HEK293 (cell line): Measurements from ENCODE around the gene ZNF462.

ENCODE experiments used
- CTCF ChIA-PET: fragments of 350-600 bp; formaldehyde crosslinking; extraction: SDS; loops from one replicate; lab custom pipeline; 2021; ENCODE audit warnings: antibody characterized with exemption; lab: Yijun Ruan, JAX
- POLR2A ChIA-PET: fragments of 300-600 bp; formaldehyde crosslinking; extraction: SDS; loops from one replicate; lab custom pipeline; 2020; ENCODE audit warnings: antibody characterized with exemption, inconsistent platforms; lab: Yijun Ruan, JAX
- H3K27ac ChIP-seq: fragments of 200-500 bp; sonication (Bioruptor generic); 2 replicates; pipeline ENCODE4 v1.5.1; 2014; ENCODE audit warnings: low read depth, low read length, control low read depth, inconsistent platforms; ENCODE audit errors: extremely low read depth
- H3K36me3 ChIP-seq, 2 experiments: fragments of 200-500 bp in 1 of 2; sonication (Bioruptor generic) in 1 of 2; 1 replicate in 1 of 2; 2 replicates in 1 of 2; pipeline ENCODE4 v1.5.1; 2014 to 2017; ENCODE audit warnings: inconsistent platforms in 2 of 2, low read length in 2 of 2; ENCODE audit not compliant: control insufficient read depth in 2 of 2, insufficient read depth in 1 of 2
- H3K4me1 ChIP-seq: fragments of 200-500 bp; sonication (Bioruptor generic); 2 replicates; pipeline ENCODE4 v1.5.1; 2014; ENCODE audit warnings: mild to moderate bottlenecking, low read length, inconsistent platforms; ENCODE audit not compliant: control insufficient read depth, insufficient read depth
- H3K4me3 ChIP-seq: 2 replicates; pipeline ENCODE4 v1.5.1; 2011; ENCODE audit warnings: low read depth, mild to moderate bottlenecking, control low read depth, low read length, moderate library complexity
- H3K9me3 ChIP-seq: fragments of 200-500 bp; sonication (Bioruptor generic); 2 replicates; pipeline ENCODE4 v1.5.1; 2014; ENCODE audit warnings: low read depth, low read length, inconsistent platforms; ENCODE audit not compliant: control insufficient read depth, insufficient read depth
- CTCF ChIP-seq: fragments of 450-650 bp; formaldehyde crosslinking; IDR thresholded peaks from 2 replicates; pipeline ENCODE4 v1.5.1; 2016; ENCODE audit warnings: missing biosample characterization, missing genetic modification characterization
- EGR2 ChIP-seq: fragments of 450-650 bp; formaldehyde crosslinking; IDR thresholded peaks from 2 replicates; pipeline ENCODE4 v1.5.1; 2016; ENCODE audit warnings: low read depth, missing biosample characterization, missing genetic modification characterization
- KLF9 ChIP-seq: fragments of 450-650 bp; formaldehyde crosslinking; IDR thresholded peaks from 2 replicates; pipeline ENCODE4 v1.5.1; 2016; ENCODE audit warnings: missing biosample characterization, missing genetic modification characterization, low read depth
- OSR2 ChIP-seq: fragments of 450-650 bp; formaldehyde crosslinking; IDR thresholded peaks from 2 replicates; pipeline ENCODE4 v1.5.1; 2016; ENCODE audit warnings: missing biosample characterization, missing genetic modification characterization
- PRDM4 ChIP-seq: fragments of 450-650 bp; formaldehyde crosslinking; IDR thresholded peaks from 2 replicates; pipeline ENCODE4 v1.5.1; 2017; ENCODE audit warnings: missing biosample characterization, missing genetic modification characterization
- SCRT1 ChIP-seq: fragments of 450-650 bp; formaldehyde crosslinking; IDR thresholded peaks from 2 replicates; pipeline ENCODE4 v1.5.1; 2016; ENCODE audit warnings: missing biosample characterization, missing genetic modification characterization, borderline replicate concordance
- ZBTB10 ChIP-seq: fragments of 450-650 bp; formaldehyde crosslinking; IDR thresholded peaks from 2 replicates; pipeline ENCODE4 v1.5.1; 2016; ENCODE audit warnings: missing biosample characterization, missing genetic modification characterization
- ZBTB26 ChIP-seq: fragments of 450-650 bp; formaldehyde crosslinking; optimal IDR thresholded peaks from 2 replicates; pipeline ENCODE3; 2016; ENCODE audit warnings: missing biosample characterization, mild to moderate bottlenecking, missing genetic modification characterization
- ZBTB7A ChIP-seq: fragments of 450-650 bp; formaldehyde crosslinking; IDR thresholded peaks from 2 replicates; pipeline ENCODE4 v1.5.1; 2016; ENCODE audit warnings: low read depth, missing biosample characterization, missing genetic modification characterization
- ZNF132 ChIP-seq: fragments of 450-650 bp; formaldehyde crosslinking; IDR thresholded peaks from 2 replicates; pipeline ENCODE4 v1.5.1; 2017; ENCODE audit warnings: missing biosample characterization, missing genetic modification characterization, borderline replicate concordance
- ZNF184 ChIP-seq: fragments of 450-650 bp; IDR thresholded peaks from 2 replicates; pipeline ENCODE4 v1.5.1; 2018; ENCODE audit warnings: missing biosample characterization, mild to moderate bottlenecking, missing genetic modification characterization
- ZNF449 ChIP-seq: fragments of 450-650 bp; formaldehyde crosslinking; IDR thresholded peaks from 2 replicates; pipeline ENCODE4 v1.5.1; 2017; ENCODE audit warnings: missing biosample characterization, mild to moderate bottlenecking, missing genetic modification characterization, moderate library complexity
- ZNF544 ChIP-seq: fragments of 450-650 bp; formaldehyde crosslinking; IDR thresholded peaks from 2 replicates; pipeline ENCODE4 v1.5.0; 2017; ENCODE audit warnings: missing biosample characterization, missing genetic modification characterization
- ZNF555 ChIP-seq: fragments of 450-650 bp; formaldehyde crosslinking; conservative IDR thresholded peaks from 2 replicates; pipeline ENCODE4 v1.5.1; 2017; ENCODE audit warnings: missing biosample characterization, mild to moderate bottlenecking, missing genetic modification characterization, inconsistent platforms
- ZNF670 ChIP-seq: fragments of 450-650 bp; formaldehyde crosslinking; IDR thresholded peaks from 2 replicates; pipeline ENCODE4 v1.5.1; 2016; ENCODE audit warnings: missing biosample characterization, missing genetic modification characterization, low read depth
- ZNF843 ChIP-seq: fragments of 450-650 bp; formaldehyde crosslinking; IDR thresholded peaks from 2 replicates; pipeline ENCODE4 v1.5.1; 2016; ENCODE audit warnings: missing biosample characterization, missing genetic modification characterization
- TF ChIP-seq, protein P1 (sequence below): fragments of 450-650 bp; formaldehyde crosslinking; IDR thresholded peaks from 2 replicates; pipeline ENCODE4 v1.5.1; 2017; ENCODE audit warnings: missing biosample characterization, missing genetic modification characterization

Gene ZNF462

DNA sequence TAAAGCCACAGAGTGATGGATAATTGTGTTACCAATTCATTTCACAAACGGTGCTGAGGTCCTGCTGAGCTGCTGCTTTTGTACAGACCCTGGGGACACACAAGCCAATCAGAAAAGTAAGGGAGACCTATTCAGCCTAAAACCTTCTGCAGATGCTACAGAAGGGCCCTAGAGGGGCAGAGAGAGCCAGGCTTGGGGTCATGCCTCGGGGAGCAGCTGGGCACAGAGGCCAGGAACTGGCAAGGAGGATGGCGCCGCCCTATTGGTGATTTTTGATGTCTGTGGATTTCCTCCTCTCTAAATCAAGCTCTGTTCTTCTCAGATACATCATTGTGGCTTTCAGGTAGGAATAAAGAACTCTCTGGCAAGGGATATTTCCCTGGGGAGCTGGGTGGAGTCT is 181.9 kb downstream of the ZNF462 start (continued):
- TF ChIP-seq ZBTB7A (tag by site-specific recombination), result no peak

- H3K9me3 ChIP-seq, result no peaks in the 10 kb centered on the region
- no peaks in the 10 kb centered on the region for H3K4me1 ChIP-seq
- no peak overlapping the region for H3K4me3 ChIP-seq
- ChIA-PET POLR2A (no interaction called here), CTCF (interaction anchor here (0.7 kb wide), 1 partner anchor 92 kb away, joined by 3 read pairs; no protein-coding TSS in a partner anchor)
- no peaks in the 10 kb centered on the region for H3K36me3 ChIP-seq
- no peak overlapping the region; the same call in 1 of the 2 replicates for H3K27ac ChIP-seq
- TF ChIP-seq SCRT1 (no peak), ZNF449 (tag by site-specific recombination) (no peak), ZNF132 (tag by site-specific recombination) (no peak), OSR2 (no peak), ZBTB10 (tag by site-specific recombination) (no peak), ZNF670 (tag by site-specific recombination) (no peak), ZBTB26 (tag by site-specific recombination) (no peak), EGR2 (tag by site-specific recombination) (no peak), CTCF (tag by site-specific recombination) (no peak), ZNF184 (tag by site-specific recombination) (no peak), PRDM4 (no peak), KLF9 (tag by site-specific recombination) (no peak), ZNF555 (no peak), ZNF843 (no peak), ZNF544 (tag by site-specific recombination) (no peak)
- TF ChIP-seq, protein P1, sequence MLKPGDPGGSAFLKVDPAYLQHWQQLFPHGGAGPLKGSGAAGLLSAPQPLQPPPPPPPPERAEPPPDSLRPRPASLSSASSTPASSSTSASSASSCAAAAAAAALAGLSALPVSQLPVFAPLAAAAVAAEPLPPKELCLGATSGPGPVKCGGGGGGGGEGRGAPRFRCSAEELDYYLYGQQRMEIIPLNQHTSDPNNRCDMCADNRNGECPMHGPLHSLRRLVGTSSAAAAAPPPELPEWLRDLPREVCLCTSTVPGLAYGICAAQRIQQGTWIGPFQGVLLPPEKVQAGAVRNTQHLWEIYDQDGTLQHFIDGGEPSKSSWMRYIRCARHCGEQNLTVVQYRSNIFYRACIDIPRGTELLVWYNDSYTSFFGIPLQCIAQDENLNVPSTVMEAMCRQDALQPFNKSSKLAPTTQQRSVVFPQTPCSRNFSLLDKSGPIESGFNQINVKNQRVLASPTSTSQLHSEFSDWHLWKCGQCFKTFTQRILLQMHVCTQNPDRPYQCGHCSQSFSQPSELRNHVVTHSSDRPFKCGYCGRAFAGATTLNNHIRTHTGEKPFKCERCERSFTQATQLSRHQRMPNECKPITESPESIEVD (tag by site-specific recombination), result no peak
Observed at GRCh38 chr9:107046692-107047091, 183.7 kb downstream of the ZNF462 start.
